Mesothelial cell of epicardium (in vitro differentiated cells): ENCODE results near the gene RETN. TPM values are rescaled to one million over a fixed set of nuclear protein-coding genes. Genes with fewer than 3 reads are reported as not detected.

Experiments used
- DNase-seq, 2 experiments: peaks; one replicate each; pipeline ENCODE4 v3.0.0; 2021; ENCODE audit warnings: low spot score in 2 of 2; ENCODE audit not compliant: unreplicated experiment in 2 of 2
- H3K27ac Mint-ChIP-seq: 2 replicates; pipeline ENCODE4 v1.8.0; 2021; ENCODE audit warnings: mixed read lengths
- H3K27me3 Mint-ChIP-seq: 2 replicates; pipeline ENCODE4 v1.8.0; 2021; ENCODE audit warnings: low read depth, mixed read lengths
- H3K36me3 Mint-ChIP-seq: 2 replicates; pipeline ENCODE4 v1.8.0; 2021; ENCODE audit warnings: mixed read lengths
- H3K4me1 Mint-ChIP-seq: 2 replicates; pipeline ENCODE4 v1.8.0; 2021; ENCODE audit warnings: mixed read lengths
- H3K4me3 Mint-ChIP-seq: 2 replicates; pipeline ENCODE4 v1.8.0; 2021; ENCODE audit warnings: mild to moderate bottlenecking, moderate library complexity, mixed read lengths
- H3K9me3 Mint-ChIP-seq: 2 replicates; pipeline ENCODE4 v1.8.0; 2021; ENCODE audit warnings: mixed read lengths
- total RNA-seq: library from RNA; stranded (reverse); gene quantifications from 3 replicates; pipeline ENCODE4 v1.2.1, GENCODE V29; 2021
- TF ChIP-seq, protein P1 (sequence below): fragments of 200-600 bp; sonication (generic); IDR thresholded peaks from one replicate; pipeline ENCODE4 v1.5.0; 2021; ENCODE audit warnings: antibody characterized with exemption; ENCODE audit not compliant: unreplicated experiment

RETN gene
- total RNA-seq, 1 donor from 2014 or later, result not detected

DNA sequence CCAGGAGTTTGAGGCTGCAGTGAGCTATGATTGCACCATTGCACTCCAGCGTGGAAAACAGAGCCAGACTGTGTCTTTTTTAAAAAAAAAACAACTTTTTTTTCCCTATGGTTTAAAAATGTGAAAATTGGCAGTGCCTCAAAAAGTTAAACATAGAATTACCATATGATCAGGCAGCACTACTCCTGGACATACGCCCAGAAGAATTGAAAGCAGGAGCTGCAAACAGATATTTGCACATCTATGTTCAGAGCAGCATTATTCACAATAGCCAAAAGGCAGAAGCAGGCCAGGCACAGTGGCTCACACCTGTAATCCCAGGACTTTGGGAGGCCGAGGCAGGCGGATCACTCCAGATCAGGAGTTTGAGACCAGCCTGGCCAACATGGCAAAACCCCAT lies 3.8 kb upstream of the RETN start:
- Mint-ChIP-seq H3K27ac (no peak overlapping the region), H3K4me1 (no peaks in the 10 kb centered on the region), H3K9me3 (no peaks in the 10 kb centered on the region), H3K4me3 (no peak overlapping the region), H3K36me3 (no peaks in the 10 kb centered on the region), H3K27me3 (peaks cover 57% of the 10 kb centered on the region)
- TF ChIP-seq, protein P1, sequence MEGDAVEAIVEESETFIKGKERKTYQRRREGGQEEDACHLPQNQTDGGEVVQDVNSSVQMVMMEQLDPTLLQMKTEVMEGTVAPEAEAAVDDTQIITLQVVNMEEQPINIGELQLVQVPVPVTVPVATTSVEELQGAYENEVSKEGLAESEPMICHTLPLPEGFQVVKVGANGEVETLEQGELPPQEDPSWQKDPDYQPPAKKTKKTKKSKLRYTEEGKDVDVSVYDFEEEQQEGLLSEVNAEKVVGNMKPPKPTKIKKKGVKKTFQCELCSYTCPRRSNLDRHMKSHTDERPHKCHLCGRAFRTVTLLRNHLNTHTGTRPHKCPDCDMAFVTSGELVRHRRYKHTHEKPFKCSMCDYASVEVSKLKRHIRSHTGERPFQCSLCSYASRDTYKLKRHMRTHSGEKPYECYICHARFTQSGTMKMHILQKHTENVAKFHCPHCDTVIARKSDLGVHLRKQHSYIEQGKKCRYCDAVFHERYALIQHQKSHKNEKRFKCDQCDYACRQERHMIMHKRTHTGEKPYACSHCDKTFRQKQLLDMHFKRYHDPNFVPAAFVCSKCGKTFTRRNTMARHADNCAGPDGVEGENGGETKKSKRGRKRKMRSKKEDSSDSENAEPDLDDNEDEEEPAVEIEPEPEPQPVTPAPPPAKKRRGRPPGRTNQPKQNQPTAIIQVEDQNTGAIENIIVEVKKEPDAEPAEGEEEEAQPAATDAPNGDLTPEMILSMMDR, result no peak
- DNase-seq, result no peak

DNA sequence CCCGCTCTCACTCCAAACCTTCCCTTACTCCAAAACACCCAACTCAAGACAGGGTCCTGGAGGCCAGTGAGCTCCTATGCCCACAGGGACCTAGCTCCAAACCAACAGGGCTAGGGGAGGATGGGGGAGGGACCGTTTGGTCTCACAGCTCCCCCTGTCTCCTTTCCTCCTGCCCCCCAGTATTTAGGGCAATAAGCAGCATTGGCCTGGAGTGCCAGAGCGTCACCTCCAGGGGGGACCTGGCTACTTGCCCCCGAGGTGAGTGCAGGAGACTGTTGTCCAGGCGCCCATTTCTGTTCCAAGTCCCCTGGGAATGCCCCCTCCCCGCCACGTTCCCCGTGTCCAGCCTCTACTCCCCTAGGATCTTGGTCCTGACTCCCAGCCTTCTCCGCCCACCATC lies 792 bp downstream of the RETN start:
- no peaks in the 10 kb centered on the region for H3K36me3 Mint-ChIP-seq
- H3K4me3 Mint-ChIP-seq, result no peak overlapping the region
- DNase-seq, result no peak
- no peak overlapping the region for H3K27ac Mint-ChIP-seq
- peaks cover 88% of the 10 kb centered on the region for H3K27me3 Mint-ChIP-seq
- TF ChIP-seq, protein P1, result no peak
- H3K4me1 Mint-ChIP-seq, result no peaks in the 10 kb centered on the region
- peaks cover 3% of the 10 kb centered on the region for H3K9me3 Mint-ChIP-seq

DNA sequence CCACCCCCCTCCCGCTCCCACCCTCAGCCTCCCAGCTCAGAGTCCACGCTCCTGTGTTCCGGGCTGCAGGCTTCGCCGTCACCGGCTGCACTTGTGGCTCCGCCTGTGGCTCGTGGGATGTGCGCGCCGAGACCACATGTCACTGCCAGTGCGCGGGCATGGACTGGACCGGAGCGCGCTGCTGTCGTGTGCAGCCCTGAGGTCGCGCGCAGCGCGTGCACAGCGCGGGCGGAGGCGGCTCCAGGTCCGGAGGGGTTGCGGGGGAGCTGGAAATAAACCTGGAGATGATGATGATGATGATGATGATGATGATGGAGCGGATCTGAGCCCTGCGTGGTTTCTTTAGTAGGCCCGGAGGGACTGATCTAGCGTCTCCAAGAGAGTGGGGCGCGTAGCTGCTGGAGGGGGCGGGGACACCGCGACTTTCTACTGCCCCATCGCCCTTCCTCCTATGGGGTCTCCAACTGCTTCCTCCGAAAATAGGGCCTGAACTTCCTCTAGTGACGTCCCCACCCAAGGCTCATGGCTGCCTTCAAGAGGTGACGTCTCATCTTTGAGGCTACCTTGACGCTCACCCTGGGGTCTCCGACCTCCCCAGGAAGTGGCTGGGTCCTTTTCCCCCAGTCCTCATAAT lies 1.4 kb downstream of the RETN start:
- no peak for DNase-seq
- peaks cover 3% of the 10 kb centered on the region for H3K9me3 Mint-ChIP-seq
- no peak overlapping the region for H3K27ac Mint-ChIP-seq
- TF ChIP-seq, protein P1, result no peak
- H3K4me3 Mint-ChIP-seq, result peak overlapping the region; percentile 65
- H3K36me3 Mint-ChIP-seq, result no peaks in the 10 kb centered on the region
- peaks cover 84% of the 10 kb centered on the region for H3K27me3 Mint-ChIP-seq
- H3K4me1 Mint-ChIP-seq, result no peaks in the 10 kb centered on the region

DNA sequence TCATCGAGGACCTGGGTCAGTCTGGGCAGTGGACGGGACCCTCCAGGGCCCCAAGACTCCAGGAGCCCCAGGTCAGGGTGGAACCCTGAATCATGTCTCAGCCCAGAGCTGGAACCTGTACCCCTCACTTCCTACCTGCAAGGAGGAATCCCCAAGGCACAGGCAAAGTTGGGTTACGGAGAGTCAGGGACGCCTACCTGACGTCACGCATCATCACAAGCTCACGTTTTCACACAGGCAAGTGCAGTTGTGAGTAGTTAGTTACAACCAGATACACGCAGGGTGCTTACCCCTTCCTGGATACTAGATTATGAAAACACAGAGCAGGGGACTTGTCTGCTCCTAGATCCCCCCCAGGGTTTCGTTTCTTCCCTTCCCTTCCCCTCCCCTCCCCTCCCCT lies 1.9 kb downstream of the RETN start:
- no peak for DNase-seq
- no peak overlapping the region for H3K27ac Mint-ChIP-seq
- H3K4me3 Mint-ChIP-seq, result peak overlapping the region; percentile 65
- H3K27me3 Mint-ChIP-seq, result peaks cover 82% of the 10 kb centered on the region
- TF ChIP-seq, protein P1, result no peak
- no peaks in the 10 kb centered on the region for H3K36me3 Mint-ChIP-seq
- H3K4me1 Mint-ChIP-seq, result no peaks in the 10 kb centered on the region
- H3K9me3 Mint-ChIP-seq, result peaks cover 3% of the 10 kb centered on the region

DNA sequence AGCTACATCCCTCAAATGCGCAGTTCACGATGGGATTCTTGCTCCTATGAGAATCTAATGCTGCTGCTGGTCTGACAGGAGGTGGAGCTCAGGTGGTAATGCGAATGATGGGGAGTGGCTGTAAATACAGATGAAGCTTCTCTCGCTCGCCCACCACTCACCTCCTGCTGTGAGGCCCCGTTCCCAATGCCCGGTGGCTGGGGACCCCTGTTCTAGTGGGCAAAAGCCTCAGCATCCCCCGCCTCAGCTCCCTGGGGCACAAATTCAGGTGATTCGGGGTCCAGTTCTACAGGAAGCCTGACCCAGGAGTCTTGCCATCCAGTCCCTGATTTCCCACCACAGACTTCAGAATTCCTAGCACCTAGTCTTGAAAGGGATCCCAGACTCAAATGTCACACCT lies 3.7 kb downstream of the RETN start:
- H3K27me3 Mint-ChIP-seq, result peaks cover 86% of the 10 kb centered on the region

More for the DNA sequence above, 3.7 kb downstream of the RETN start:
- no peak overlapping the region for H3K27ac Mint-ChIP-seq
- H3K9me3 Mint-ChIP-seq, result peaks cover 3% of the 10 kb centered on the region
- H3K36me3 Mint-ChIP-seq, result no peaks in the 10 kb centered on the region
- no peak for DNase-seq
- H3K4me3 Mint-ChIP-seq, result no peak overlapping the region
- TF ChIP-seq, protein P1, result no peak
- H3K4me1 Mint-ChIP-seq, result no peaks in the 10 kb centered on the region
